Right hindlimb (tissue), 1 donor: Measurements from ENCODE around the gene ULBP1.
A peak's percentile ranks its signal among the peaks of the same experiment; 100 is the strongest.
"Not testable (repeated sequence)": the region's sequence is repeated elsewhere in the genome, so short reads cannot be mapped to it uniquely, and the experiment has no call there.

Source experiments
- DNase-seq: peaks from one replicate; pipeline ENCODE4 v3.0.0-alpha.2; 2018

The ULBP1 gene

GRCh38 chr6:150006961-150007464, 43.3 kb downstream of the ULBP1 start:
- no peak for DNase-seq

- no peak for DNase-seq
Observed at GRCh38 chr6:150008588-150008987, 44.8 kb downstream of the ULBP1 start.

- not testable (repeated sequence) for DNase-seq
Observed at GRCh38 chr6:150012846-150013784, 49.4 kb downstream of the ULBP1 start.

GRCh38 chr6:150013785-150014622, 50.3 kb downstream of the ULBP1 start:
- not testable (repeated sequence) for DNase-seq

GRCh38 chr6:150014623-150015280, 51.0 kb downstream of the ULBP1 start:
- not testable (repeated sequence) for DNase-seq

GRCh38 chr6:150015281-150016001, 51.7 kb downstream of the ULBP1 start:
- DNase-seq = not testable (repeated sequence)

GRCh38 chr6:150016324-150017185, 52.8 kb downstream of the ULBP1 start:
- peak; percentile 50 for DNase-seq

- not testable (repeated sequence) for DNase-seq
Observed at GRCh38 chr6:150017186-150017521, 53.4 kb downstream of the ULBP1 start.

GRCh38 chr6:150018846-150019580, 55.3 kb downstream of the ULBP1 start:
- DNase-seq = no peak

GRCh38 chr6:150021870-150022269, 58.1 kb downstream of the ULBP1 start:
- not testable (repeated sequence) for DNase-seq
